ENCODE results near the gene PNMA6E. TPM values are rescaled to one million over a fixed set of nuclear protein-coding genes. Genes with fewer than 3 reads are reported as not detected.

PNMA6E gene
- total and polyA plus RNA-seq, 2 donors (not counting 3 experiments of a cell fraction or from before 2014, with no cell fraction given): not detected

DNA sequence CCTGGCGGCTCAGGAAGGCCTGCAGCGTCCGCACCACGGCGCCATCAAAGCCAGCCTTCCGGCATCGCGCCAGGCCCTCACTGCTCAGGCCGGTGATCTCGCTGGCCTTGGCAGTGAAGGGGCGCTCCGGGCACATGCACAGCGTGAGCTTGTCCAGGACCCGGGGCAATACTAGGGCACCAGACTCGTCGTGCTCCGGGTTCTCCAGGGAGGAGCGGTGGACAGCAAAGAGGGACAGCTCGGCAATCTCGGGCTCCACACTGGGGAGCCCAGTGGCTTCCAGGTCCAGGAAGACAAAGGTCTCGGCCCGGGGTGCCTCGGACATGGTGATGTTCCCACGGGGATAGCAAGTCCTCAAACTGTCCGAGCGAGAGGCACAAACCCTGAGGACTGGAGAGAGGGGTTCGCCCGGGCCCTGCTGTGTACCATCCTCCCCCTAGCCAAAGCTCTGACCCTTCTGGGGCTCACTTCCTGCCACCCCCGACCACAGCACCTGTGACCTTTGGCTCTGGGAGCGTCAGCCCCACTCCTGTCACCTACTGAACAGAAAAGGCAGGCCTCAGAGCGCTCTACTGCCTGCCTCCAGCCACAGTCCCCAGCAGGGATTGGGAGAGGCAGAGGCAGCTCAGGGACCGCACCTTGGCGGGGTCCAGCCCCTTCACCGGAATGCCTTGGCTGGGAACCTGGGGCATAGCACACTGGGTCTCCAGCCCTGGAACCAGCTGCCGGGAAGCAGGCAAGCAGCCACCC is 44.1 kb upstream of the PNMA6E start:
- intact Hi-C loops (cut with micrococcal nuclease): no loop called here

More for the DNA sequence above, 44.1 kb upstream of the PNMA6E start:
- Histone ChIP-seq H3K4me1 (ENCODE audit: control insufficient read depth, extremely low read depth, insufficient read depth, low read length) (no peaks in the 10 kb centered on the region), H3K4me2 (ENCODE audit: insufficient read depth, low read length) (no peak overlapping the region), H3K36me3 (ENCODE audit: control insufficient read depth in 2 of 2, extremely low read depth in 1 of 2, insufficient read depth in 2 of 2, low read length in 2 of 2) (no peaks in the 10 kb centered on the region), H3K79me2 (ENCODE audit: control insufficient read depth, insufficient read depth, low read length) (no peaks in the 10 kb centered on the region), H2AFZ (ENCODE audit: low read depth, low read length) (no peak overlapping the region), H3K4me3 (replicated peaks in 1 of 3; ENCODE audit: insufficient read depth in 1 of 3, low read depth in 1 of 3, low read length in 3 of 3) (no peak overlapping the region), H4K20me1 (replicated peaks; ENCODE audit: control insufficient read depth, extremely low read depth, insufficient read depth, low read length) (no peaks in the 10 kb centered on the region), H3K9me1 (replicated peaks; ENCODE audit: control insufficient read depth, extremely low read depth, insufficient read depth, low read length) (no peaks in the 10 kb centered on the region), H3K27me3 (ENCODE audit: control insufficient read depth in 2 of 2, insufficient read depth in 2 of 2, low read length in 2 of 2) (no peaks in the 10 kb centered on the region), H3K27ac (ENCODE audit: insufficient read depth, low read depth, low read length) (no peak overlapping the region), H3K9me3 (replicated peaks; ENCODE audit: control insufficient read depth, insufficient read depth, low read length) (no peaks in the 10 kb centered on the region), H3K9ac (replicated peaks; ENCODE audit: extremely low read depth, insufficient read depth, low read length) (no peak overlapping the region)
- BruUV-seq (replicated peaks): no TSS peak
- dilution Hi-C loops (cut with MboI; ENCODE audit: extremely low pct_ligation_motif_present, low sequenced_read_pairs): no loop called here
- FAIRE-seq (no peak), DNase-seq (ENCODE audit: low read depth, low spot score) (no peak)
- TF ChIP-seq GATA2 (IDR thresholded peaks at IDR 0.05; ENCODE audit: insufficient read depth, insufficient read length, low read depth, low read length): no peak
- TF ChIP-seq POLR2AphosphoS5 (IDR thresholded peaks at IDR 0.05; ENCODE audit: insufficient read depth, low read depth, low read length): no peak
- TF ChIP-seq JUN (IDR thresholded peaks at IDR 0.05; ENCODE audit: borderline replicate concordance, insufficient read depth, insufficient read length, low read depth): no peak
- TF ChIP-seq FOS (IDR thresholded peaks at IDR 0.05; ENCODE audit: borderline replicate concordance, insufficient read depth, low read length): no peak
- TF ChIP-seq, protein P1, sequence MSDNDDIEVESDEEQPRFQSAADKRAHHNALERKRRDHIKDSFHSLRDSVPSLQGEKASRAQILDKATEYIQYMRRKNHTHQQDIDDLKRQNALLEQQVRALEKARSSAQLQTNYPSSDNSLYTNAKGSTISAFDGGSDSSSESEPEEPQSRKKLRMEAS (IDR thresholded peaks at IDR 0.05; ENCODE audit: insufficient read depth, insufficient read length): no peak
- TF ChIP-seq MYC (IDR thresholded peaks at IDR 0.05; ENCODE audit: low read depth, low read length): no peak
- TF ChIP-seq, protein P2, sequence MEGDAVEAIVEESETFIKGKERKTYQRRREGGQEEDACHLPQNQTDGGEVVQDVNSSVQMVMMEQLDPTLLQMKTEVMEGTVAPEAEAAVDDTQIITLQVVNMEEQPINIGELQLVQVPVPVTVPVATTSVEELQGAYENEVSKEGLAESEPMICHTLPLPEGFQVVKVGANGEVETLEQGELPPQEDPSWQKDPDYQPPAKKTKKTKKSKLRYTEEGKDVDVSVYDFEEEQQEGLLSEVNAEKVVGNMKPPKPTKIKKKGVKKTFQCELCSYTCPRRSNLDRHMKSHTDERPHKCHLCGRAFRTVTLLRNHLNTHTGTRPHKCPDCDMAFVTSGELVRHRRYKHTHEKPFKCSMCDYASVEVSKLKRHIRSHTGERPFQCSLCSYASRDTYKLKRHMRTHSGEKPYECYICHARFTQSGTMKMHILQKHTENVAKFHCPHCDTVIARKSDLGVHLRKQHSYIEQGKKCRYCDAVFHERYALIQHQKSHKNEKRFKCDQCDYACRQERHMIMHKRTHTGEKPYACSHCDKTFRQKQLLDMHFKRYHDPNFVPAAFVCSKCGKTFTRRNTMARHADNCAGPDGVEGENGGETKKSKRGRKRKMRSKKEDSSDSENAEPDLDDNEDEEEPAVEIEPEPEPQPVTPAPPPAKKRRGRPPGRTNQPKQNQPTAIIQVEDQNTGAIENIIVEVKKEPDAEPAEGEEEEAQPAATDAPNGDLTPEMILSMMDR (IDR thresholded peaks at IDR 0.05; ENCODE audit: extremely low read depth in 1 of 2, insufficient read depth in 1 of 2, low read depth in 1 of 2, low read length in 2 of 2): no peak
- TF ChIP-seq POLR2A (IDR thresholded peaks at IDR 0.05; ENCODE audit: low read depth, low read length): no peak
- no peak for TF ChIP-seq EZH2 (IDR thresholded peaks at IDR 0.05; ENCODE audit: borderline replicate concordance, low read depth, low read length, severe bottlenecking)
- ChIA-PET CTCF (interaction anchor here (1.5 kb wide), 1 partner anchor 16 kb away, joined by 4 read pairs; no protein-coding TSS in a partner anchor), POLR2A (no interaction called here)
